Thyroid gland (tissue), 4 donors: ENCODE data around the gene RASGRF2.

Source experiments
- CTCF ChIP-seq, 6 experiments: fragments of 200-600 bp in 3 of 6; fragments of 450-650 bp in 3 of 6; sonication (generic) in 3 of 6; IDR thresholded peaks; one replicate each; pipeline ENCODE4 v1.5.1; 2016 to 2019; ENCODE audit warnings: antibody characterized with exemption in 6 of 6, mild to moderate bottlenecking in 2 of 6, inconsistent platforms in 1 of 6, moderate library complexity in 1 of 6
- POLR2A ChIP-seq, 2 donors: fragments of 450-650 bp; IDR thresholded peaks; one replicate each; pipeline ENCODE4 v1.6.1; 2017; ENCODE audit warnings: antibody characterized with exemption in 2 of 2, mild to moderate bottlenecking in 2 of 2, moderate library complexity in 1 of 2

- TF ChIP-seq CTCF (IDR thresholded peaks at IDR 0.05): no peak
- TF ChIP-seq POLR2A (IDR thresholded peaks at IDR 0.05): no peak
Observed at GRCh38 chr5:81121836-81122630, 161.9 kb downstream of the RASGRF2 start.
